Activated CD8-positive, alpha-beta memory T cell treated with anti-CD3 and anti-CD28 coated beads, Interleukin-2, amount 10 ng/mL, durations not matched to agents 7 days and 5 days (primary cell): ENCODE data around the gene ELP5. TPM values are rescaled to one million over a fixed set of nuclear protein-coding genes. Genes with fewer than 3 reads are reported as not detected.

Experiments used
- ATAC-seq: fragments of 150-1000 bp; cut with Tn5 transposase; one replicate; pipeline ENCODE4 v1.10.0; 2021; ENCODE audit warnings: moderate library complexity
- CTCF ChIA-PET: fragments of 350-600 bp; sonication (Branson Sonifier 250); formaldehyde crosslinking; loops from one replicate; lab custom pipeline; 2021; ENCODE audit warnings: antibody characterized with exemption; lab: Charles Lee
- DNase-seq: peaks from one replicate; pipeline ENCODE4 v3.0.0-alpha.2; 2020
- H3K27ac Mint-ChIP-seq: one replicate; pipeline ENCODE4 v1.8.0; 2021; ENCODE audit warnings: mild to moderate bottlenecking, mixed read lengths
- H3K27me3 Mint-ChIP-seq: one replicate; pipeline ENCODE4 v1.8.0; 2021; ENCODE audit warnings: mixed read lengths
- H3K36me3 Mint-ChIP-seq: one replicate; pipeline ENCODE4 v1.8.0; 2021; ENCODE audit warnings: mild to moderate bottlenecking, mixed read lengths
- H3K4me1 Mint-ChIP-seq: one replicate; pipeline ENCODE4 v1.8.0; 2021; ENCODE audit warnings: mixed read lengths
- H3K4me3 Mint-ChIP-seq: one replicate; pipeline ENCODE4 v1.8.0; 2021; ENCODE audit warnings: mild to moderate bottlenecking, moderate library complexity, mixed read lengths
- H3K9me3 Mint-ChIP-seq: one replicate; pipeline ENCODE4 v1.8.0; 2022; ENCODE audit warnings: low read depth, mixed read lengths
- total RNA-seq, 2 experiments: library from RNA; stranded (reverse); gene quantifications; one replicate each; pipeline ENCODE4 v1.2.3, GENCODE V29; 2021

Gene ELP5
- total RNA-seq, 2 experiments from 2014 or later: 56.5 to 70.4 TPM

DNA sequence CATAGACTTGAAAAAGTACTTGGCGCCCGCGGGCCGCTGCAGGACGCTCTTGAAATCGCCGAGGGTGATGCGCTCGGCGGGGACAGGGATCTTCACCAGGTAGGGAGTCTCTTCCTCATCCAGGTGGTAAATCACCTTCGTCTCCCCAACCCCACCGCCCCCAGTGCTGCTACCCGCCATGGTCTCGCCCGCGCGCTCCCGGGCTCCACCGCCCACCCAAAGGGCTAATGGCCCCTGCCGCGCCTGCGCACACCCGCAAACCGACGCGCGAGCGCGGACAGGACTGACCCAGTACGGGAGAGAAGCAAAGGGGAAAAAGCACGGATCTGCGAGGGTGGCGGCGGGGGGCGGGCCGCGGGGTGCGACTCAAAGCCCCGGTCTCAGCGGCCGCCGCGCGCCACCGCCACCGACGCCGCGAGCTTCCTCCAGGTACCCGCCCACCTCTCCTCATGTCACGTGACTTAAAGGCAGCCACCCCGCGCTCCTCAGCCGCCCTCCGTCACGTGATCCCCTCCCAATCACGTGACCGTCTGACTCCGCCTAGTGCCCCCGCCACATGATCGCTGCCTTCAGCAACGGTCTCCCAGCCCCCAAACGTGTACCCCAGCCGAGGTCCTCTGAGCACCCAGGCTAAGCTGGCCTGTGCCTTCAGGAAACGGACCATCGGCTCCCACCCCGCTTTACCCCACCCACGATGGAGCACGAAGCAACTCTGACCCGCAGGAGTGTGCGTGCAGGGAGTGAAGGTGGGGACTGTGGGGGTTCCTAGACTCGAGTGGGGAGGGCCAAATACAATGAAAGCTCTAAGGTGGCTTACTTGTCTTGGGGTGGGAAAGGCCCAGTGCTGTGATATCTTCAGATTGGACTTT is 17.7 kb upstream of the ELP5 start, which contains the start of gene DVL2:
Gene DVL2, minus strand, starts transcription at position 435 of the 869 bp plus-strand sequence. Its CDS starts 255 bp downstream, at position 180.
- Mint-ChIP-seq H3K4me3 (peak within 1 kb of the TSS; percentile 86), H3K36me3 (peaks cover 33% of the 10 kb centered on the region), H3K9me3 (no peaks in the 10 kb centered on the region), H3K4me1 (peaks cover 45% of the 10 kb centered on the region), H3K27ac (peak within 1 kb of the TSS; percentile 92), H3K27me3 (no peaks in the 10 kb centered on the region)
- DNase-seq: peak; percentile 97
- ATAC-seq: peak; percentile 50
- CTCF ChIA-PET: interaction anchor here (0.6 to 1.5 kb wide), 5 partner anchors 13 to 72 kb away, joined by 3 to 6 read pairs (median 4); partner anchors contain the start of genes ACADVL and DLG4

DNA sequence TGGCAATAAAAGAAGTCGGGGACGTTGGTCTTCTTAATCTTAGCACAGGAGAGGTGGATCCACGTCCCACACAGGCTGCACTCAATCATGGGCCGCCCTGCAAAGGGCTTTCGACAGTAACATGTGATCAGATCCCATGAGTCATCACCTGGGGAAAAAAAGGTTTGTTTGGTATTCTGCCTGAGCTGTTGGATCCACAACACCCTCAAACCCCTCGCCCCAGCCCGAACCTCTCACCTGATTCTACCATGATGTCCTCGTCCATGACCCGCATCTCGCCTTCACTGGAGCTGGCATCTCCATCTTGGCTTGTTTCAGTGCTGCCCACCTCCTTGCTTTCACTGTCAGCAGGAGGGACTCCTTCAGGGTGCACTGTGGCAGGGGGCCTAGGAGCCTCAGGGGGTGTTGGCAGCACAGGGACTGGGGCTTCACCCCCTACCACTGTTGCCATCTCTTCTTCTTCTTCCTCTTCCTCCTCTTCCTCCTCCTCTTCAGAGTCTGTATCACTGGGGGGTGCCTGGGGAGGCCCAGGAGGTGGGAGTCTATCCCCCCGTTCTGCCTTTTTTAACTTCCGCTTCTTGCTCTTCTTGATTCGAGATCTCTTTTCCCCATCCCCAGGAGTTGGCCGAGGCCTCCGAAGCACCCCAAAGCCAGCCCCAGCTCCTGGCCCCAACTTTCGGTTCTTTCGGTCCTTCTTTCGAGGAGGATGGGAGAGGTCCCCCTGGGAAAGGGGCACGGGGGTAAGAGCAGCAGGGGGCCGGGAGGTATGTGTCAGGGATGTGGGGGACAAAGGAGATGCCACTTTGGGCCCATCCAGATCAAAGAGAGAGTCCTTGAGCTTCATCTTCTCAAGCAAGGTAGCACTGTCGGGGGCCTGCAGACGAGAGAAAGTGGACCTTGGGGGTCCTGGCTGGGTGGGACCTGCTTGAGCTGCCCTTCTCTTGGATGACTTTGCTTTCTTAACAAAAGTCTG is 16.0 kb upstream of the ELP5 start:
- Mint-ChIP-seq H3K4me3 (peak overlapping the region; percentile 25), H3K27me3 (no peaks in the 10 kb centered on the region), H3K4me1 (peaks cover 59% of the 10 kb centered on the region), H3K9me3 (no peaks in the 10 kb centered on the region), H3K36me3 (peaks cover 33% of the 10 kb centered on the region), H3K27ac (peak overlapping the region; percentile 47)
- ATAC-seq (no peak), DNase-seq (no peak)
- CTCF ChIA-PET: interaction anchor here (1.0 to 1.3 kb wide), 2 partner anchors 15 kb away, joined by 4 to 6 read pairs; no protein-coding TSS in a partner anchor

DNA sequence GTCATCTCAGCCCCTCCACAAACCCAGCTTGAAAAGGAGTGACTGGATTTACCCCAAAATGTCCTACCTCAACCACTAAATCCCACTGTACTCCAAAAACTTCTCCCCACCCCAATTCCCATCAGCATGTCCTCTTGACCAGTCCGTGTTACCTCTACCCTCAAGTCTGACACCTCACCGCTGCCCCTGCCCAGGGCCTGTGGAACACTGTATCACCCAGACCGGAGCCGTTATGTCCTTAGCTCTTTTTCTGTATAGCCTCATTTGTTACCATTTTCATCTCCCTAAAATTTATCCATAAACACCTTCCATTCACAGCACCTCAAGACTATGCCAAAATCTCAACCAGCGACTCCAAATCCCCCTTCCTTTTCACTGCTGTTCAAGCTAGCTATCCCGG is 15.2 kb upstream of the ELP5 start:
- H3K27ac Mint-ChIP-seq: peak overlapping the region; percentile 91
- H3K9me3 Mint-ChIP-seq: no peaks in the 10 kb centered on the region
- peaks cover 67% of the 10 kb centered on the region for H3K4me1 Mint-ChIP-seq
- H3K36me3 Mint-ChIP-seq: peaks cover 36% of the 10 kb centered on the region
- H3K4me3 Mint-ChIP-seq: peak overlapping the region; percentile 86
- DNase-seq (no peak), ATAC-seq (no peak)
- CTCF ChIA-PET: interaction anchor here (1.0 kb wide), 1 partner anchor 16 kb away, joined by 4 read pairs; no protein-coding TSS in a partner anchor
- no peaks in the 10 kb centered on the region for H3K27me3 Mint-ChIP-seq

DNA sequence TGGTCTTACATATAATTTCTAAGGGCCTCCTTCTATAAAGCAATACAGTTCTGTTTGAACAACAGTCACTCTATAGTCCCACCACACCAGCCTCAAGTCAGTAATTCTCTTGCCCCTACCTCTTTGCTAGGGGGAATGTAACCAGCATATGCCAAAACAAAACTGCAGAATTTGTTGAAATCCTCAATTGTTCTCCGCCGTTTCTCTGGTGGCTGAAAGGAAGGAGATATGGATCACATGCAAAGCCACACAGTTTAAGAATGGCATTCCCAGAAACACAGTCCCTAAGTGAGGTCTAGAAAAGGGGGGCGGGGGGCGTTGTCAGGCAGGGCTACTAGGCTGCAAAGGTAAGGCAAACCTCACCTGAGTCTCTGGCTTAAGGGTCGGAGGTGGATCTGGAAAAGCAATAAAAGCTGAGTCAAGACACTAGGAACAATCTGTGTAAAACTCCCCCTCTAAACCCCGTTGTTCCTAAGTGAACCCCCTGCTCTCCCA is 14.7 kb upstream of the ELP5 start:
- Mint-ChIP-seq H3K27me3 (no peaks in the 10 kb centered on the region), H3K36me3 (peaks cover 33% of the 10 kb centered on the region), H3K4me1 (peaks cover 64% of the 10 kb centered on the region), H3K27ac (peak overlapping the region; percentile 91), H3K4me3 (peak overlapping the region; percentile 86), H3K9me3 (no peaks in the 10 kb centered on the region)
- no peak for DNase-seq
- CTCF ChIA-PET: interaction anchor here (2.3 kb wide), 1 partner anchor 17 kb away, joined by 18 read pairs; the partner anchor contains the start of genes ACADVL and DLG4
- ATAC-seq: no peak

DNA sequence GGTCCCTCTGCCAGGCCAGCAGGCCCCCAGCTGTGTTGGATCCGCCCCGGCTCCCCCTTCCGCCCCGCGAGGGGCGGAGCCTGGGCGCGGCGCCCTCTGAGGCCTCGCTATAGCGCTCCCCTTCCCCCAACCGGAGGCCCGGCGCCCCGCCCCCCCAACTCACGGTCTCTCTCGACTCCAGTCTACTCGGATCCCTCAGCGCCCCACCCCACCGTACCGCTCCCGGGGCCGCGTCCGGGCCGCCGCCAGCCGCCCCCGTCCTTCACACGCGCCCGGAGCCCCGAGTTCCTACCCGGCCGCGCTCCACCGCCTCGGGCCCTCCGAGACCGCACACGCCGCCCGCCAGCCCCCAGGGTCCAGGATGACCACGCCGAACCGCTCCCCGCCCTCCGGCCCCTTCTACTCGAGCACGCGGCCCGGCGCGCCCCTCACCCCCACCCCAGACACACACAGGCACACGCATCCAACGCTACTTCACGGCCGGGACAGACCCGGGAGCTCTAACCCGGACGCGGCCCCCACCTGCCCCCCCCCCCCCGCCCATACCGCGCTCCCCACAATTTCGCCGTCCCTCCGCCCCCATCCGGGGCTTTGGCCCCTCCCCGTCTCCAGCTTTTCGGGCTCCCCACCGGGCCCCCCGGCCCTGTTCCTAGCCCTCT is 14.1 kb upstream of the ELP5 start:
- Mint-ChIP-seq H3K27ac (peak overlapping the region; percentile 91), H3K4me3 (peak overlapping the region; percentile 86), H3K9me3 (no peaks in the 10 kb centered on the region), H3K27me3 (no peaks in the 10 kb centered on the region), H3K4me1 (peaks cover 63% of the 10 kb centered on the region), H3K36me3 (peaks cover 33% of the 10 kb centered on the region)
- ATAC-seq (peak; percentile 27), DNase-seq (peak; percentile 90)
- CTCF ChIA-PET: interaction anchor here (1.0 to 2.3 kb wide), 3 partner anchors 18 to 118 kb away, joined by 4 to 18 read pairs (median 5); partner anchors contain the start of genes ACADVL and DLG4

DNA sequence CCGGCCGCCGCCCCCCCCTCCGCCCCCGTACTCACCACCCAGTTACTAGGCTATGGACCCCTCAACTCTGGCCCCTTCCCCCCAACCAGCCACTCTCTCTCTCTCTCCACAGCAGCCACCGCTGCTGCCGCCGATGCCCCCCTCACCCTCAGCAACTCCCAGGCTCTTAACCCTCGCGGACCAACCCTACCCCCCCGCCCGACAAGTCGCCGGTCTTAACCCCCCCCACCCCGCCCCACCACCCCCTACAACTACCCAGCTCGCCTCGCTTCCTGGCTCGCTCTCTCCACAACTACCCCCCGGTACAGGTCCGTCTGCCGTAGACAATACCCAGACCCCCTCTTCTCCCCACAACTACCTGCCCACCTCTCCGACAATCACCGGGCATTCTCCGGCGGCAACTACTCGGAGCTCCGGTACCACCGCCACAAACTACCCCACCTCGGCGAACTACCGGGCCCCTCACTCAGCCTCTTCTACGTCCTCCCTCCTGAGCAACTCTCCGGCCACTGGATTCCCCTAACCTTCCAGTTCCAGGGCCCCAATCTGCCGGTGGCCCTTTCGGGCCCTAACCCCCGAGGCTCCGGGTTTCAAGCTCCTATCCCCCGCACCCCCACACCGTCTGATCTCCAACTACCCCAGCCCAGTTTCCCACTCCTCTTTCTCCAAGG is 13.5 kb upstream of the ELP5 start:
- ATAC-seq (no peak), DNase-seq (peak; percentile 59)
- H3K4me1 Mint-ChIP-seq: peaks cover 63% of the 10 kb centered on the region
- H3K36me3 Mint-ChIP-seq: peaks cover 33% of the 10 kb centered on the region
- no peaks in the 10 kb centered on the region for H3K9me3 Mint-ChIP-seq
- H3K27ac Mint-ChIP-seq: peak overlapping the region; percentile 91
- CTCF ChIA-PET: interaction anchor here (1.0 to 2.3 kb wide), 5 partner anchors 8 to 117 kb away, joined by 3 to 18 read pairs (median 4); partner anchors contain the start of genes ACADVL and DLG4
- H3K4me3 Mint-ChIP-seq: peak overlapping the region; percentile 86
- H3K27me3 Mint-ChIP-seq: no peaks in the 10 kb centered on the region

DNA sequence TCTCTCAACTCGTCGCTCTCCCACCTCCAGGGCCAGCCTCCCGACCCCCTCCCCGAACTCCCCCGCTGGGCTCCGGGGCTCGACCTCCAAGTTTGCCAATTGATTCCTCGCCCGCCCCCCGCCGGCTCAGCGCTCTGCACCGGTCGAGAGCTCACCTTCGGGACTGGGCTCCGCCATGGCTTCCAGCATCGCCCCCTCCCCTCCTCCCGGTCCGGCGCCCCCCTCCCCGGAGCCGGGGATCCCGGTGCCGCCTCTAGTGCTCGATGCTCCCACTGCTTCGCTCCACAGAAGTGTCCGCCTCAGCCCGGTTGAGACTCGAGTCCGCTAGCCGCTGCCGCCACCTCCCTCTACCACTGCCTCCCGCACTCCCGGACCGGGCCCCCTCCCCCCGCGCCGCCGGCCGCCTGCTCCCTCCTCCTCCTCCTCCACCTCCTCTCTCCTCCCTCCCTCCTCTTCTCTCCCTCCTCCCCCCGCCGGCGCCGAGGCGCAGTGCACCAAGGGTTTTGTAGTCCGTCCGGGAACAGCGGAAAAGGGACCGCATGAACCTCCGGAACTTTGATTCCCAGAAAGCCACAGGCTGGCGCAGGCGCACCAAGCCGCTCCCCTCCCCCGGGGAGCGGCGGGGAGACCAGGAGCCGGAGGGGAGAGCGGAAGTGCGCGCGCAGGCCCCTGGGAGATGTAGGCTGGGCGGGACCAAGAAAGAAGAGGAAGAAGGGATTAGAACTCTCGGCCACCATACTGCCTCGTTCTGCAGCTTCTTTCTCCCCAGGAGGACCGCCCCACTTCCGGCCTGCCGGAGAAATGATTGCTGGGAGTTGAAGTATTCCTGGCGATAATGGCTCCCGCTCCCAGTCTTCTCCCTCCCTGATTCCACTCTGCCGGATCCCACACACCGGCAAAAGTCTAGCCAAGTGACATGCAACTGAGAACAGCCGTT is 12.7 kb upstream of the ELP5 start, which contains the start of gene PHF23:
Gene PHF23, minus strand, starts transcription at position 367 of the 937 bp plus-strand sequence. Its CDS starts 178 bp downstream, at position 189.
- H3K27me3 Mint-ChIP-seq: no peaks in the 10 kb centered on the region
- H3K36me3 Mint-ChIP-seq: peaks cover 35% of the 10 kb centered on the region

DNA sequence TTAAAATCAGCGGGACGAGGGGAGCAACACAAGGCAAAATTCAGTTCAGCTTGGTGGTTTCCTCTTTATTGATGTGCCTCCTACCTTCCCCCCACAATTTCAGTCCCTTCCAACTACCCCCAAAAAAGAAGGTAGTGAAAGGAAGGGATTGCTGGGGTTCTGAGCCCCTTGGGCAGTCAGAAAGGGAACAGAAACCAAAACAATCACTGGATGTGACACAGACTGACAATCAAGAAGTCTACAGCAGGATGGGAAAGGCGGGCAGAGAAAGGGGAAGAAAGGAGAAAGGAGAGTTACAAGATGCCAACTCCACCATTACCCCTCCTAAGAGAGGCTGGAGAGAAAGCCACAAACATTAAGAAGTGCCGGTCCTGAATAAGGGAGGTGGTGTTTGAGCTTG is 11.6 kb upstream of the ELP5 start:
- H3K4me1 Mint-ChIP-seq: peaks cover 50% of the 10 kb centered on the region
- peaks cover 33% of the 10 kb centered on the region for H3K36me3 Mint-ChIP-seq
- H3K9me3 Mint-ChIP-seq: no peaks in the 10 kb centered on the region
- peak overlapping the region; percentile 79 for H3K27ac Mint-ChIP-seq
- CTCF ChIA-PET: interaction anchor here (1.6 to 4.1 kb wide), 3 partner anchors 11 to 56 kb away, joined by 4 to 18 read pairs (median 13); partner anchors contain the start of genes ACADVL, CTDNEP1, DLG4 and ELP5
- DNase-seq: no peak
- H3K4me3 Mint-ChIP-seq: peak overlapping the region; percentile 86
- no peak for ATAC-seq
- no peaks in the 10 kb centered on the region for H3K27me3 Mint-ChIP-seq

More for the DNA sequence above, 12.7 kb upstream of the ELP5 start, which contains the start of gene PHF23:
- H3K4me1 Mint-ChIP-seq: peaks cover 60% of the 10 kb centered on the region
- H3K27ac Mint-ChIP-seq: peak within 1 kb of the TSS; percentile 91
- peak within 1 kb of the TSS; percentile 86 for H3K4me3 Mint-ChIP-seq
- ATAC-seq (peak; percentile 71), DNase-seq (peak; percentile 99)
- CTCF ChIA-PET: interaction anchor here (0.7 to 4.1 kb wide), 8 partner anchors 9 to 117 kb away, joined by 3 to 18 read pairs (median 4); partner anchors contain the start of genes ACADVL, CTDNEP1, DLG4 and ELP5
- H3K9me3 Mint-ChIP-seq: no peaks in the 10 kb centered on the region

DNA sequence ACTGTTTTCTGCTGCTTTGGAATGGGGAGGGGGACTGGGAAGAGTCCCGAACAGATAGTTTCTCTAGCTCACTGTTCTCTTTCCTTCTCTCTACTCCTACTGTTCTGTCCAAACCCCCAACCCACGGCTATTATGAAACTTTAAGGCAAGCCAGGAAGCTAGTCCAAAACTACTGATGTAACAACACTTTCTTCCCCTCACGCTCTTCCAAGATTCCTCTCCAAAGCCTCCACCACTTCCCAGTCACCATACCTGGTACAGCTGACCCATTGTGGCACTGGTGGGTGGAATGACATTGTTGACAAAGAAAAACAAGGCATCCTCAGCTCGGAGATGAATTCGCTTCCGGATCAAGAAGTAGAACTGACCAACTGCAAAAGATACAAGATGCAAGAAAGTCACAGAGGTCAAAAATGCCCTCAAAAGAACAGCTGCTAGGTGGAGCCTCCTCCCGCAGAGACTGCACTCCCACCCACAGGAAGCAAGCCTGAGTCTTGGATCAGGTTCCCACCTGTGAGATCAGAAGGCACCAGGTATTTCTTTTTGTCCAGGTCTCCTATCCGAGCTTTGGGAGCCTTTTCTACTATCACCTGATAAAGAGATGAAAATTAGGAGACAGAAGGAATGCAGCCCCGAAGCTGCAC is 10.8 kb upstream of the ELP5 start:
- Mint-ChIP-seq H3K4me1 (peaks cover 44% of the 10 kb centered on the region), H3K36me3 (peaks cover 32% of the 10 kb centered on the region), H3K27me3 (no peaks in the 10 kb centered on the region), H3K27ac (peak overlapping the region; percentile 98), H3K9me3 (no peaks in the 10 kb centered on the region), H3K4me3 (peak overlapping the region; percentile 86)
- DNase-seq: no peak
- ATAC-seq: no peak
- CTCF ChIA-PET: interaction anchor here (0.8 to 4.1 kb wide), 6 partner anchors 10 to 230 kb away, joined by 3 to 18 read pairs (median 5); partner anchors contain the start of genes ACADVL, CTDNEP1, DLG4 and ELP5
